Lower leg skin (tissue), 3 donors: Measurements from ENCODE around the gene VIPR1.

Experiments used
- POLR2A ChIP-seq, 2 donors: fragments of 450-650 bp; IDR thresholded peaks; one replicate each; pipeline ENCODE4 v1.6.1; 2016 to 2017; ENCODE audit warnings: antibody characterized with exemption in 2 of 2, mild to moderate bottlenecking in 1 of 2, moderate library complexity in 1 of 2
- TF ChIP-seq, protein P1 (sequence below), 3 donors: fragments of 450-650 bp; IDR thresholded peaks; one replicate each; pipeline ENCODE4 v1.5.1; 2016; ENCODE audit warnings: antibody characterized with exemption in 3 of 3, mild to moderate bottlenecking in 3 of 3, moderate library complexity in 2 of 3

DNA sequence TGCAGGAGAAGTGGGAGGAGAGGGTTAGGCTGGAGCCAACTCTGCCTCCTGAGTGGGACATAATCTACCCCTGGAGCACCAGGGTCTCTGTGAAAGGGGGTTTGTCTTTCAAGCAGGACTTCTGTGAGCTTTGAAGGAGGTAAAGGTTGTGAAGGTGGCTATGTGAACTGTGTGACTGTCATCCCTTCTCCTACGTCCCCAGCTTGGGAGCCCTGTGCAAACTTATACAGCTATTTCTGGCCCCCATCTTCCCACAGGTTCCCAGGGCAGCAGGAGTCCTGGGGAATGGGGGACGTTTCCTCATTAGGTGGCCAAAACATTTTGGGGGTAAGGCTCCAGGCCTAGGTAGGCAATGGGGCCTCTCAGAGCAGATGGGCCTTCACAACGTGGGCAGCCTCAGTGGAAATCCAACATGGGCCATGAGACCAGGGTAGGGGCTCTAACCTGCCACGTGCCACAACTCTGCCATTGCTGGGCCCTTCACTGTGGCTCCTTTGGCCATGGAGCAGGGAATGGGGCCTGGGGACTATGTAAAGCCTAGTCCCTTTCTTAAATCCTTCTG is 3.5 kb downstream of the VIPR1 start:
- TF ChIP-seq, protein P1, sequence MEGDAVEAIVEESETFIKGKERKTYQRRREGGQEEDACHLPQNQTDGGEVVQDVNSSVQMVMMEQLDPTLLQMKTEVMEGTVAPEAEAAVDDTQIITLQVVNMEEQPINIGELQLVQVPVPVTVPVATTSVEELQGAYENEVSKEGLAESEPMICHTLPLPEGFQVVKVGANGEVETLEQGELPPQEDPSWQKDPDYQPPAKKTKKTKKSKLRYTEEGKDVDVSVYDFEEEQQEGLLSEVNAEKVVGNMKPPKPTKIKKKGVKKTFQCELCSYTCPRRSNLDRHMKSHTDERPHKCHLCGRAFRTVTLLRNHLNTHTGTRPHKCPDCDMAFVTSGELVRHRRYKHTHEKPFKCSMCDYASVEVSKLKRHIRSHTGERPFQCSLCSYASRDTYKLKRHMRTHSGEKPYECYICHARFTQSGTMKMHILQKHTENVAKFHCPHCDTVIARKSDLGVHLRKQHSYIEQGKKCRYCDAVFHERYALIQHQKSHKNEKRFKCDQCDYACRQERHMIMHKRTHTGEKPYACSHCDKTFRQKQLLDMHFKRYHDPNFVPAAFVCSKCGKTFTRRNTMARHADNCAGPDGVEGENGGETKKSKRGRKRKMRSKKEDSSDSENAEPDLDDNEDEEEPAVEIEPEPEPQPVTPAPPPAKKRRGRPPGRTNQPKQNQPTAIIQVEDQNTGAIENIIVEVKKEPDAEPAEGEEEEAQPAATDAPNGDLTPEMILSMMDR (IDR thresholded peaks at IDR 0.05): no peak
- TF ChIP-seq POLR2A (IDR thresholded peaks at IDR 0.05): no peak
